Measurements from ENCODE around the gene SCAF1. TPM values are rescaled to one million over a fixed set of nuclear protein-coding genes. Genes with fewer than 3 reads are reported as not detected.

SCAF1 gene
- total and polyA plus RNA-seq, 10 of the 15 experiments (the other 5 are each of a cell fraction or from before 2014, with no cell fraction given): 0.18 to 77.0 (median 5.3) TPM

- TF ChIP-seq RB1 (IDR thresholded peaks at IDR 0.05; ENCODE audit: borderline replicate concordance): no peak
- TF ChIP-seq SUPT20H (IDR thresholded peaks at IDR 0.05; ENCODE audit: borderline replicate concordance, control insufficient read depth, low read depth, low read length): no peak
- peak; percentile 53; the same call in 1 of the 2 replicates for TF ChIP-seq CREB1 (IDR thresholded peaks at IDR 0.05; ENCODE audit: low read depth)
- no peak for TF ChIP-seq MEF2A (IDR thresholded peaks at IDR 0.05; ENCODE audit: insufficient read depth, low read depth, low read length)
- TF ChIP-seq DPF2 (IDR thresholded peaks at IDR 0.05): 0 out of 2 replicates have a peak, but pooled peaks have one; percentile 49
- peak in 1 of 2 experiments; percentile 49; a peak in 2 of 4 replicates for TF ChIP-seq IKZF2 (IDR thresholded peaks at IDR 0.05)
- TF ChIP-seq FOS (IDR thresholded peaks at IDR 0.05; ENCODE audit: borderline replicate concordance, extremely low read depth, insufficient read length): no peak
- TF ChIP-seq RELA (IDR thresholded peaks at IDR 0.05; ENCODE audit: borderline replicate concordance, partially characterized antibody): no peak
- TF ChIP-seq TARDBP (IDR thresholded peaks at IDR 0.05; ENCODE audit: borderline replicate concordance): no peak
- no peak for TF ChIP-seq POU2F2 (IDR thresholded peaks at IDR 0.05; ENCODE audit: borderline replicate concordance, low read depth, low read length)
- TF ChIP-seq EGR1 (IDR thresholded peaks at IDR 0.05; ENCODE audit: borderline replicate concordance in 1 of 2, low read depth in 2 of 2, low read length in 2 of 2): no peak; a peak in 1 of 3 replicates
- TF ChIP-seq YY1 (IDR thresholded peaks at IDR 0.05; ENCODE audit: low read depth, low read length): 0 out of 2 replicates have a peak, but pooled peaks have one; percentile 6
- no peak for TF ChIP-seq IRF3 (IDR thresholded peaks at IDR 0.05)
- peak; percentile 43; the same call in 1 of the 2 replicates for TF ChIP-seq TAF1 (IDR thresholded peaks at IDR 0.05; ENCODE audit: borderline replicate concordance, low read depth, low read length)
- TF ChIP-seq BCL3 (IDR thresholded peaks at IDR 0.05; ENCODE audit: borderline replicate concordance, insufficient read depth, low read depth, low read length, poor library complexity, severe bottlenecking): peak; percentile 13
- no peak for TF ChIP-seq ZSCAN29 (IDR thresholded peaks at IDR 0.05)
- TF ChIP-seq PAX5 (IDR thresholded peaks at IDR 0.05; ENCODE audit: borderline replicate concordance, low read depth, low read length): no peak
- 0 out of 2 replicates have a peak, but pooled peaks have one; percentile 9 for TF ChIP-seq EED (IDR thresholded peaks at IDR 0.05; ENCODE audit: low read depth)
- no peak for TF ChIP-seq ATF2 (IDR thresholded peaks at IDR 0.05; ENCODE audit: low read length)
- peak; percentile 11 for TF ChIP-seq MEF2B (IDR thresholded peaks at IDR 0.05; ENCODE audit: partially characterized antibody, poor library complexity, severe bottlenecking)
- TF ChIP-seq RELB (IDR thresholded peaks at IDR 0.05; ENCODE audit: low read depth): no peak
- TF ChIP-seq ELK1 (IDR thresholded peaks at IDR 0.05; ENCODE audit: low read depth, low read length): no peak
- no peak for TF ChIP-seq PAX8 (IDR thresholded peaks at IDR 0.05)
Measured at GRCh38 chr19:49664171-49665035, 22.4 kb downstream of the SCAF1 start (continued).
